OCI-LY1 (cell line): ENCODE measurements around the gene FAM47B.

Experiments used
- H2AFZ ChIP-seq: fragments of 200-600 bp; sonication (generic), shearing (Covaris generic); 2 replicates; pipeline ENCODE4 v1.6.0; 2014; ENCODE audit warnings: antibody characterized with exemption, mild to moderate bottlenecking, low read length
- H3F3A ChIP-seq: fragments of 200-600 bp; sonication (generic), shearing (Covaris generic); 2 replicates; pipeline ENCODE4 v1.6.0; 2014; ENCODE audit warnings: mild to moderate bottlenecking, antibody characterized with exemption, low read length, moderate library complexity; ENCODE audit not compliant: insufficient read depth
- H3K27ac ChIP-seq: fragments of 200-600 bp; sonication (generic); 2 replicates; pipeline ENCODE4 v1.5.1; 2014; ENCODE audit warnings: low read length, mixed run types, mild to moderate bottlenecking, low read depth; ENCODE audit not compliant: poor library complexity, severe bottlenecking
- H3K27me3 ChIP-seq: fragments of 200-600 bp; sonication (generic); 2 replicates; pipeline ENCODE4 v1.6.0; 2014; ENCODE audit warnings: antibody characterized with exemption, mild to moderate bottlenecking, low read length, moderate library complexity; ENCODE audit not compliant: insufficient read depth
- H3K36me3 ChIP-seq: fragments of 200-600 bp; sonication (generic); 2 replicates; pipeline ENCODE4 v1.6.1; 2014; ENCODE audit warnings: mild to moderate bottlenecking, antibody characterized with exemption, low read length, moderate library complexity, mixed read lengths; ENCODE audit not compliant: insufficient read depth
- H3K4me1 ChIP-seq: fragments of 200-600 bp; sonication (generic); 2 replicates; pipeline ENCODE4 v1.5.1; 2014; ENCODE audit warnings: mild to moderate bottlenecking, low read length, moderate library complexity; ENCODE audit not compliant: insufficient read depth, severe bottlenecking
- H3K4me2 ChIP-seq: fragments of 200-600 bp; sonication (generic), shearing (Covaris generic); 2 replicates; pipeline ENCODE4 v1.6.1; 2014; ENCODE audit warnings: low read length
- H3K4me3 ChIP-seq: fragments of 200-600 bp; sonication (generic); 2 replicates; pipeline ENCODE4 v1.5.1; 2014; ENCODE audit warnings: low read length, low read depth, mild to moderate bottlenecking, mixed read lengths; ENCODE audit not compliant: poor library complexity, severe bottlenecking
- H3K79me2 ChIP-seq: fragments of 200-600 bp; shearing (Covaris generic); 2 replicates; pipeline ENCODE4 v1.6.1; 2016; ENCODE audit warnings: mixed run types, low read length, mixed read lengths; ENCODE audit not compliant: insufficient read depth
- H3K9ac ChIP-seq: fragments of 200-600 bp; sonication (generic), shearing (Covaris generic); 2 replicates; pipeline ENCODE4 v1.6.1; 2014; ENCODE audit warnings: mild to moderate bottlenecking, low read length, mixed read lengths
- H3K9me2 ChIP-seq: fragments of 200-600 bp; sonication (generic), shearing (Covaris generic); 2 replicates; pipeline ENCODE4 v1.6.1; 2014; ENCODE audit warnings: low read depth, mild to moderate bottlenecking, low read length, mixed read lengths
- H3K9me3 ChIP-seq: fragments of 200-600 bp; shearing (Covaris generic); 2 replicates; pipeline ENCODE4 v1.6.1; 2014; ENCODE audit warnings: low read length, mixed read lengths
- H4K20me1 ChIP-seq: fragments of 200-600 bp; sonication (generic), shearing (Covaris generic); 2 replicates; pipeline ENCODE4 v1.6.0; 2016; ENCODE audit warnings: mild to moderate bottlenecking, low read length; ENCODE audit not compliant: insufficient read depth
- EZH2 ChIP-seq: fragments of 200-600 bp; sonication (generic), shearing (Covaris generic); IDR thresholded peaks from 2 replicates; pipeline ENCODE4 v1.8.0; 2017; ENCODE audit warnings: borderline replicate concordance, mixed run types, mild to moderate bottlenecking, antibody characterized with exemption, low read length, moderate library complexity, mixed read lengths
- TF ChIP-seq, protein P1 (sequence below): fragments of 200-600 bp; sonication (generic), shearing (Covaris generic); IDR thresholded peaks from 2 replicates; pipeline ENCODE4 v1.5.1; 2017; ENCODE audit warnings: mild to moderate bottlenecking, antibody characterized with exemption, low read length, moderate library complexity, mixed read lengths

FAM47B gene

GRCh38 chrX:34942496-34942895, at the start of gene FAM47B:
Gene FAM47B (plus strand): TSS chrX:34942796. CDS start chrX:34942832, 36 bp downstream.
- Histone ChIP-seq H3K27me3 (no peaks in the 10 kb centered on the region), H3F3A (no peaks in the 10 kb centered on the region), H3K36me3 (no peaks in the 10 kb centered on the region), H3K9me2 (no peaks in the 10 kb centered on the region), H2AFZ (no peak within 1 kb of the TSS), H3K4me1 (no peaks in the 10 kb centered on the region), H3K4me3 (no peak within 1 kb of the TSS), H3K9ac (no peak within 1 kb of the TSS), H4K20me1 (no peaks in the 10 kb centered on the region), H3K4me2 (no peak within 1 kb of the TSS), H3K27ac (no peak within 1 kb of the TSS), H3K79me2 (no peaks in the 10 kb centered on the region), H3K9me3 (no peaks in the 10 kb centered on the region)
- TF ChIP-seq EZH2 = no peak
- TF ChIP-seq, protein P1, sequence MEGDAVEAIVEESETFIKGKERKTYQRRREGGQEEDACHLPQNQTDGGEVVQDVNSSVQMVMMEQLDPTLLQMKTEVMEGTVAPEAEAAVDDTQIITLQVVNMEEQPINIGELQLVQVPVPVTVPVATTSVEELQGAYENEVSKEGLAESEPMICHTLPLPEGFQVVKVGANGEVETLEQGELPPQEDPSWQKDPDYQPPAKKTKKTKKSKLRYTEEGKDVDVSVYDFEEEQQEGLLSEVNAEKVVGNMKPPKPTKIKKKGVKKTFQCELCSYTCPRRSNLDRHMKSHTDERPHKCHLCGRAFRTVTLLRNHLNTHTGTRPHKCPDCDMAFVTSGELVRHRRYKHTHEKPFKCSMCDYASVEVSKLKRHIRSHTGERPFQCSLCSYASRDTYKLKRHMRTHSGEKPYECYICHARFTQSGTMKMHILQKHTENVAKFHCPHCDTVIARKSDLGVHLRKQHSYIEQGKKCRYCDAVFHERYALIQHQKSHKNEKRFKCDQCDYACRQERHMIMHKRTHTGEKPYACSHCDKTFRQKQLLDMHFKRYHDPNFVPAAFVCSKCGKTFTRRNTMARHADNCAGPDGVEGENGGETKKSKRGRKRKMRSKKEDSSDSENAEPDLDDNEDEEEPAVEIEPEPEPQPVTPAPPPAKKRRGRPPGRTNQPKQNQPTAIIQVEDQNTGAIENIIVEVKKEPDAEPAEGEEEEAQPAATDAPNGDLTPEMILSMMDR = no peak

- Histone ChIP-seq H2AFZ (no peak overlapping the region), H3K27ac (no peak overlapping the region), H3K27me3 (no peaks in the 10 kb centered on the region), H3K36me3 (no peaks in the 10 kb centered on the region), H4K20me1 (no peaks in the 10 kb centered on the region), H3K4me2 (no peak overlapping the region), H3K4me1 (no peaks in the 10 kb centered on the region), H3K9me3 (no peaks in the 10 kb centered on the region), H3F3A (no peaks in the 10 kb centered on the region), H3K9me2 (no peaks in the 10 kb centered on the region), H3K9ac (no peak overlapping the region), H3K4me3 (no peak overlapping the region), H3K79me2 (no peaks in the 10 kb centered on the region)
- TF ChIP-seq EZH2 = no peak
- TF ChIP-seq, protein P1 = peak; percentile 20; the same call in 1 of the 2 replicates
Measured at GRCh38 chrX:34893741-34894140, 48.9 kb upstream of the FAM47B start.

- no peaks in the 10 kb centered on the region for H3K79me2 ChIP-seq
- no peak overlapping the region for H2AFZ ChIP-seq
- no peaks in the 10 kb centered on the region for H3F3A ChIP-seq
- no peak for TF ChIP-seq EZH2
- H3K27ac ChIP-seq = no peak overlapping the region
- no peaks in the 10 kb centered on the region for H3K36me3 ChIP-seq
- H3K4me2 ChIP-seq = no peak overlapping the region
- no peaks in the 10 kb centered on the region for H3K9me3 ChIP-seq
- no peaks in the 10 kb centered on the region for H3K4me1 ChIP-seq
- no peaks in the 10 kb centered on the region for H3K9me2 ChIP-seq
- H3K27me3 ChIP-seq = no peaks in the 10 kb centered on the region
- H3K9ac ChIP-seq = no peak overlapping the region
- H3K4me3 ChIP-seq = no peak overlapping the region
- no peaks in the 10 kb centered on the region for H4K20me1 ChIP-seq
Measured at GRCh38 chrX:34900691-34901090, 41.9 kb upstream of the FAM47B start.

DNA sequence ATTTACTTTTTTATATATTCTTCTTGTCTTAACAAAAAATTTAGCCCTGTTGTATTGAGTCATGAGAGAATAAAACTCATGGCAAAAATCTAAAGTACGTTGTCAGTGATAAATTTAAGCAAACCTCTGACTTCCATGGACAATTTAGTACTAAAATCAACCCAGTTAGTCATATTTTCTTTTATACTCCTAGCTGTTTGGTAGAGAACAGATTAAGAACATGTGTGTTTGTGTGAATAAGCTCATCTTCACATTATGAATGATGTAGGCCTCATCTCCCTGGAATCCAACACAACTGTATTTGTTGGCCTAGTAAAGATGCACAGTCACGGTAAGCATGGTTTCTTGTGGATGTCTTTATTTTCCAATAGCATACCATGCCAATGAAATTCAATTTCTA, 40.8 kb upstream of the FAM47B start:
- H3K9ac ChIP-seq = no peak overlapping the region
- no peaks in the 10 kb centered on the region for H3K9me3 ChIP-seq
- H3F3A ChIP-seq = no peaks in the 10 kb centered on the region
- H4K20me1 ChIP-seq = no peaks in the 10 kb centered on the region
- H3K27ac ChIP-seq = no peak overlapping the region
- no peaks in the 10 kb centered on the region for H3K9me2 ChIP-seq
- no peak overlapping the region for H3K4me2 ChIP-seq
- no peaks in the 10 kb centered on the region for H3K27me3 ChIP-seq
- no peak overlapping the region for H2AFZ ChIP-seq
- H3K4me3 ChIP-seq = no peak overlapping the region
- no peaks in the 10 kb centered on the region for H3K79me2 ChIP-seq
- no peaks in the 10 kb centered on the region for H3K36me3 ChIP-seq
- no peaks in the 10 kb centered on the region for H3K4me1 ChIP-seq
- TF ChIP-seq EZH2 = no peak
- TF ChIP-seq, protein P1 = no peak
